NAMALWA (cell line): ENCODE measurements around the gene ALPI.
"Not testable (repeated sequence)": the region's sequence is repeated elsewhere in the genome, so short reads cannot be mapped to it uniquely, and the experiment has no call there.

Experiments
- DNase-seq: peaks from one replicate; pipeline ENCODE4 v3.0.0-alpha.2; 2015; ENCODE audit warnings: low spot score

ALPI gene

DNA sequence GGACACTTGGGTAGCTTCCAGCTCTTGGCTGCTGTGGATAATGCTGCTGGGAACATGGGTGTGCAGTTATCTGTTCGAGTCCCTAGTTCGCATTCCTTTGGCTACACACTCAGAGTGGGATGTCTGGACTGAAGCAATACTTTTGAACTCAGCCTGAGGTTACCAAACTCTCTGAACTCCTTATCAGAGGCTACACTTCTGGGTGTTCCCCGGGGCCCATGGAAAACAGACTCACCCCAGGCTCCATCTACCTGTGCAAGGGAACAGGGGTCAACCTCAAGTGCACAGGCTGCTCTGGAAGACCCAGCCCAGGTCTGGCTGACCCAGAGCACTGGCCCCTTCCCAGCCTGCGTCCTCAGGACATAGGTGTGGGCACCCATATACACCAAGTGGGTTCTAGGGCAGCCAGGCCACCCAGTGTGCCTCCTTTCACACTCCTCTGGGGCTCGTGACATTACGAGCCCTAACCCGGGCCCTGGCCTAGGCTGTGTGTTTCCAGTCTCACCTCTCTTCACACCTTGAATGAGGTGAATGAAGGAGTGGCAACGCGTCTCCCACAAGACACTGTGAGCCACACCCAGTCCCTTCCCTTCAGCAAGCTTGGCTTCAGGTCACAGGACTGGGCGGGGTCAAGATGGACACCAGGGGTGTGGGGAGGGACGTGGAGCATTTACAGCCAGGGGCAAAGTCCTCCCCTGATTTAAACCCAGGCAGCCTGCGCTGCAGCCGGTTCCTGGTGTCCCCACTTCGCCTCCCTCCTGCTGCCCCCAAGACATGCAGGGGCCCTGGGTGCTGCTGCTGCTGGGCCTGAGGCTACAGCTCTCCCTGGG, at the start of gene ALPI:
ALPI (plus strand) TSS at position 728 of the 830 bp plus-strand sequence; CDS start at position 775, 47 bp downstream.
- no peak for DNase-seq

DNA sequence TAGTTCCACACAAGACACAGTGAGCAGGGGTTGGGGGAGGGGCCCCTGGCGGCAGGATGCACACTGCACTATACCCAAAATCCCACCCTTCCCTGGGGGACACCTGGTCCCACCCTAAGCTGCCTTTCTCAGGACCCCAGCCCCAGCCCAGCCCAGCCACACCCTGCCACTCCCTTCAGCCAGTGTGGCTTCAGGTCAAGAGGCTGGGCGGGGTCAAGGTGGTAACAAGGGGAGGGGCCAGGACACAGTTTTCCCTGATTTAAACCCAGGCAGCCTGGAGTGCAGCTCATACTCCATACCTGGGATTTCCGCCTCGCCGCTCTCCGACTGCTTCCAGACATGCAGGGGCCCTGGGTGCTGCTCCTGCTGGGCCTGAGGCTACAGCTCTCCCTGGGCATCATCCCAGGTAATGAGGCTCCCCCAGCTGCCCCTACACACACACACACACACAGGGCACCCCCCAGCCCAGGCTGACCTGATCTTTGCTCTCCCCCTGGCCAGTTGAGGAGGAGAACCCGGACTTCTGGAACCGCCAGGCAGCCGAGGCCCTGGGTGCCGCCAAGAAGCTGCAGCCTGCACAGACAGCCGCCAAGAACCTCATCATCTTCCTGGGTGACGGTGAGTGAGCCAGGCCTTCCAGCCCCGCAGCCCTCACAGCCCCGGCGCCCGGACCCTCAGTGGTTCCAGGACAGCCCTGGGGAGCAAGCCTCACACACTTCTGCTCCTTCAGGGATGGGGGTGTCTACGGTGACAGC, 49.2 kb upstream of the ALPI start, which contains the start of gene ALPG:
ALPG (plus strand) TSS at position 289 of the 755 bp plus-strand sequence; CDS start at position 340, 51 bp downstream.
- no peak for DNase-seq

DNA sequence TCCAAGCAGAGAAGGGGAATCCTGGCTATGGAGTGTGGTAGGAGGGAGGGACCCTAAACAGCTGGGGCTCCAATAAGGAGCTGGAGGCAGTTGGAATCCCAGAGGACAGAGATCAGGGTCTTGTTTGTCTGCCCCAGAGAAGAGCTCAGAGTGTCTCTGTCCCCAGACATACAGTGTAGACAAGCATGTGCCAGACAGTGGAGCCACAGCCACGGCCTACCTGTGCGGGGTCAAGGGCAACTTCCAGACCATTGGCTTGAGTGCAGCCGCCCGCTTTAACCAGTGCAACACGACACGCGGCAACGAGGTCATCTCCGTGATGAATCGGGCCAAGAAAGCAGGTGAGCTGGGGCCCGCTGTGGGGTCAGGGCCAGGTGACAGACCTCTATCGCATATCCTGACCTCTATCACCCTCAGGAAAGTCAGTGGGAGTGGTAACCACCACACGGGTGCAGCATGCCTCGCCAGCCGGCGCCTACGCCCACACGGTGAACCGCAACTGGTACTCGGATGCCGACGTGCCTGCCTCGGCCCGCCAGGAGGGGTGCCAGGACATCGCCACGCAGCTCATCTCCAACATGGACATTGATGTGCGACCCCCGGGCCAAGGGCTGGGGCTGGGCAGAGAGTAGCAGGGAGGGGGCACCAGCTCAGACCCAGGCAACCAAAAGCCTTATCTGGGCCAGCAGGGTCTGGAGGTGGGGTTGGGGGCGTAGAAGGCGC, 48.4 kb upstream of the ALPI start:
- not testable (repeated sequence) for DNase-seq

DNA sequence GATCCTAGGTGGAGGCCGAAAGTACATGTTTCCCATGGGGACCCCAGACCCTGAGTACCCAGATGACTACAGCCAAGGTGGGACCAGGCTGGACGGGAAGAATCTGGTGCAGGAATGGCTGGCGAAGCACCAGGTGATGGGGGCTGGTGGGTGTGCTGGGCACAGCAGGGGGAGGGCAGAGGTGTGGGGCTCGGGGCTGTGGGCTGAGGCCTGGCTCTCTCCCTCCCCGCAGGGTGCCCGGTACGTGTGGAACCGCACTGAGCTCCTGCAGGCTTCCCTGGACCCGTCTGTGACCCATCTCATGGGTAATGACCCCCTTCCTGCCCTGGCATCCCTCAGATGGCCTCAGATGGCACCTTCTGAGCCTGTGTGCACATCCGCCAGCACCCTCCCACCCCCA, 47.7 kb upstream of the ALPI start:
- not testable (repeated sequence) for DNase-seq

DNA sequence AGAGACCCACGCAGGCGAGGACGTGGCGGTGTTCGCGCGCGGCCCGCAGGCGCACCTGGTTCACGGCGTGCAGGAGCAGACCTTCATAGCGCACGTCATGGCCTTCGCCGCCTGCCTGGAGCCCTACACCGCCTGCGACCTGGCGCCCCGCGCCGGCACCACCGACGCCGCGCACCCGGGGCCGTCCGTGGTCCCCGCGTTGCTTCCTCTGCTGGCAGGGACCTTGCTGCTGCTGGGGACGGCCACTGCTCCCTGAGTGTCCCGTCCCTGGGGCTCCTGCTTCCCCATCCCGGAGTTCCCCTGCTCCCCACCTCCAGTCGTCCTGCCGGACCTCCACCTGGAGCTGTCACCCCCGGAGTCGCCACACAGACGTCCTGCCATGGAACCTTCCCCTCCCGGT, 46.3 kb upstream of the ALPI start:
- DNase-seq: not testable (repeated sequence)

DNA sequence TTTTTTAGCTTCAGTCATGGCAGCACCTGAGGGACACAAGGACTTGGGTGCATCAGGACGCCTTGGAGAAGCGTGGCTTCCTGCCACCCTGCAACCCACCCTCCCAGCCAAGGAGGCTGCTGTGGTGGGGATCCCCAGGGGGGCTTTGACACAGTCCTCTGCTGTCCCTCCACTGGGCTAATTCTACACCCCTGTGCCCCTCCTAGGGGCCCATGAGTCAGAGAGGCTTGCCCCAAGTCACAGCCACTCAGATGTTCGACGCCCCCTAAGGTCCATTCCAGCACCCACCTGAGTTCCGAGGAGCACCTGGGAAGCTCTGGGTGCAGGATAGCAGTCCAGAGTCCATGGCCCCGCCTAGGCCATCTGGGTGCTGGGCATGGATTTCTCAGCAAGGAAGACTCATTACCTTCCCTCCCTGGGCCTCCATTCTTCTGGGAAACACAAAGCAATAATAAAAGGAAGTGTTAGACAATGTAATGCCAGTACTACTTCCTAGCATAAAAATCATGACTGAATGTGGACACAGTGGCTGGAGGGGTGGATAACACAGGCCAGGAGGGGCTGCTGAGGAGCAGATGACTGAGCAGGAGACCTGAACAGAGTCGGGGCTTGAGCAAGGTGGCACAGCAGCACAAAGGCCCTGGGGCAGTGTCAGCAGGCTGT, 45.6 kb upstream of the ALPI start:
- no peak for DNase-seq

DNA sequence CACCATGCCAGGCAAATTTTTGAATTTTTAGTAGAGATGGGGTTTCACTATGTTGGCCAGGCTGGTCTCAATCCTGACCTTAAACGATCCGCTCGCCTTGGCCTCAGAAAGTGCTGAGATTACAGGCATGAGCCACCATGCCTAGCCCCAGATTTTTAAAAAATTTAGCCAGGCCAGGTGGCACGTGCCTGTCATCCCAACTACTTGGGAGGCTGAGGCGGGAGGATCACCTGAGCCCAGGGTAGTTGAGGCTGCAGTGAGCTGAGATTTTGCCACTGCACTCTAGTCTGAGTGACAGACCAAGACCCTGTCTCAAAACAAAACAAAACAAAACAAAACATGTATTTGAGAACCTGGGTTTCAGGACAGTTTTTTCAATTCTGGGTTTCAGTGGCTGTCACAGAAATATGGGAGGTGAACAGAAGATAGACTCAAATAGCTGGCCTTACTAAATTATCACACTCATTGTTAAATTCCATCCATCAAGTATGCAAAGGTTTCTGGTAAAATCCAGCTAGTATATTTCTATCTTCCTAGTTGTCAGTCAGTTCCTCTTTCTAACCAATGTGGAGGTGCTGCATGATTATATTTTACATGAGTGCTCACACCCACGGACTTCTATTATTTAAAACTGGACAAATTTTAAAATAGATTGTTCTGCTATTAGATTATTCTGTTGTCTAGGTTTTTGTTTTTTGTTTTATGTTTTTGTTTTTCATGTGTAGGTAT, 43.9 kb upstream of the ALPI start:
- DNase-seq: no peak

DNA sequence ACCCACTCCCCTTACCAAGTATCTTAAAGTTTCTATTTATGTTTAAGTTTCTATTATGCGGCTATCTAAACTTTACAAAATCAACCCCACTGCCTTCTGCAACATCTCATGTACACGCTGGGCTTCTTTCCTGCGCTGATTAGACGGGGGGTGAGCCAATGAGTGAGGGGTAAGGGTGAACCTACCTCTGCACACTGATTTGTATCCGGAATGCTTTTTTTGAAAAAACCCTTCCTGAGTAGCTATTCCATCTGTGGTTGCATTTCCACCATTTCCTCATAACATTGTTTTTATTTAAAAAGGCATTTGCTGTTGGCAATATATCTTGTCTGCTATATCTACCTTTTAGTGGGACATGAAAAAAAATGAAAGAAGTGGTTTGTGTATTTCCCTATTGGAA, 43.0 kb upstream of the ALPI start:
- DNase-seq: no peak

DNA sequence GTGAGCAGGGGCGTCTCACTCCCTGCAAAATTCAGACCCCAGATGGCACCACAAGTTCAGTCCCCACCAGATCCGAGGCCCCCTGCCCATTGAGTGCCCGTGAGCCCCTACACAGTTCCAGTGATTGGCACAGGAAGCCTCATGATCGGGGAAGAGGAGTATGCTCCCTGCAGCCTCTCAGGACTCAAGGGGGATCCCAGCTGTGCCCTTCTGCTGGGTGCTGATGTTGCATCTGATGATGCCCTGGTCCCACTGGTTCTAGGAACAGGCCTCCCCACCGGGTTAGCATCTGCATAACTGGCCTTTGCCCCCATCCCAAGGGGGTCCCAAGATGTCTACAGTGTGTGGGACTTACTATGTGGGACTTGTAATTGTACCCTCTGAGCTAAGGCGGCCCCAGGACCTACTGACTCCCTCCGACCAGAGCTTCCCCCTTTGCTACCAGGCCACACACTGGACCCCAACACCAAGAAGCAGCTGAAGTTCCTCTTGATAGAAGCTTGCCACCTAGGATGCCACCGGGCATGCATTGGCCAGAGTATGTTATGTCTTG, 40.7 kb upstream of the ALPI start:
- DNase-seq: no peak

DNA sequence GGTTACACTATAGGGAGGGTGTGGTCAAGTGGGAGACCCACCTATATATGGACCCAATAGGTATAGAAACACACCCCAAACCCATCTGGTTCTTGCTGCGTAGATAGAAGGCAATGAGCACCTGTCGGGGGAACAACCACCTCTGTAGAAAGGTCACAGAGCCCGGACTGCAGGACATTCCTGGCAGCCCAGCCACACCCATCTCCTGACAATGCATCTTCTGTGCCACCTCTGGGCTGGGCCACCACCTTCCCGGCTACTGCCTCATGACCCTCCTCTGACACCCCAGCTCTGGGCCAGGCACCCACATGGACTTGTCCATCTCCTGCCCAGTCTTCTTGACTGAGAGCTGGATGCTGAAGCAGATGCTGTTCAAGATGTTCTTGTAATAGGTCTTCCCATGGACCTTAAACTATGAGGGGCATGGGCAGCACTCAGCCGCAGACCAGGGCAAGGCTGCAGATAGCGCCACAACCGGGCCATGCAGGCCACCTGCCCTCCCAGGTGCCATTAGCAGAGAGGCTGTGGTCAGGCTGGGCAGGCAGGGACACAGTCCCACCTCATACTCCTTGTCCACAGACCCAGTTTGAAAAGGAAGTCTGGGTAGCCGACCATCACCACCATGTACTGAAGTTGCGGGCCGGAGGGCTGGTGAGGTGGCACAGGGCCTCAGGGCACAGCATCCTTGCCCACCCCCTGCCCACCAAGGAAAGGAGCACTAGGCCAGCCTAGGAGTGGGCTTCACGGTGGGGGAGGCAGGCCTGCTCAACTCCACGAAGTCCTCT, 40.0 kb upstream of the ALPI start:
- no peak for DNase-seq

DNA sequence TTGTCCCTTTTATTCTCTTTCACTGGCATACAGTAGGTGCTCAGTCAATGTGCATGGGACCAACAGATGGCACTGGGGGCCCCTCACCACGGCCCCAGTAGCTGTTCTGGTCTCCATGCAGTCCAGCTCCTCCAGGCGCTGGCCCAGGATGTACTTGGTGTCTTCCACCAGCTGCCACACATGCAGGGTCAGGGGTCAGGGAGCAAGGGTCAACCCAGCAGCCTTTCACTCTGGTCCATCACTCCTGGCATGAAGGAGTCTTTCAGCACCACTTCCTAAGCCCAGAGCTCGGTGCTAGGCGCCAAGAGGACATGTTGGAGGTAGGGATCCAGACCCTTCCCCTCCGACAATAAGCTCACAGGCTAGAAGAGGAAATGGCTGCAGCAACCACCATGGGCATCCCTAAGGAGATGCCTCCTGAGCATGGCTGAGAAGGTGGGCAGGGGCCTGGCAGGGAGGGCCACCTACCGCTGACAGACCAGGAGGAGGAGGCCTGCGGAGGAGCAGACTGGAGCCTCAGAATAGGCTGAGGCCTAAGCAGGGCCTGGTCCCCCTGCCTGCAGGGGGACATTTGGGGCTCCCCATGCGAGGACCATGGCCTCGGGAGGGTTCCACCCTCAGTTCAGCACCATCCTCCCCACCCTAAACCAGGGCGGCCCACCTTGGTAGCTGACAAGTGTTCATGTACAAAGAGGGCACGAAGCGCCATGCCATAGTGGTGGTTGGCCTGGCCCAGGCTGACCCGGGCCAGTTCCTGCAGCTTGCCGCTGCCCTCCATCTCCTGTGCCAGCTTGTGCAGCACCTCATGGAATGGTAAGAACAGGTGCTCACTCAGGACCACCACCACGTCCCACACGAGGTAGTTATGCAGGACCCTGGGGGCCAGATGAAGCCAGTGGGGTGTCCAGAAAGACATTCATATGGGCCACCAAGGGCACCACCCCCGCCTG, 39.2 kb upstream of the ALPI start:
- no peak for DNase-seq

DNA sequence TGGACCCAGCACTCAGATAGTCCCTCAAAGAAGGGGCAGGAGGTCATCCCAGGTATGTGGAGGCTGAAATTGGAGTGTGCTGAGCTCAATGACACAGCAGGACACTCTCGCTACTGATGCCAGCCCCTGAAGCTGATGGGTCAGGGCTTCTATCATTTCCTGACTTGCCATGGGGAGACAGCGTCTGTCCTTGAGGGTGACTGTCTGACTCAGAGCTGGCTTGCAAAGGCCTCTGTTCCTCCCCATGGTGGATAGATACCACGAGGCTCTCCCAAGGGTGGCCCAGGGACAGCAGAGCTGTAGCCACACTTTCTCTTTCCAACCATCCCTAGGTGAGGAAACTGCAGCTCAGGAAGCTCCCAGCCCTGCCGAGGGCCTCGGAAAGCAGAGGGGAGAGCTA, 38.5 kb upstream of the ALPI start:
- DNase-seq: no peak

DNA sequence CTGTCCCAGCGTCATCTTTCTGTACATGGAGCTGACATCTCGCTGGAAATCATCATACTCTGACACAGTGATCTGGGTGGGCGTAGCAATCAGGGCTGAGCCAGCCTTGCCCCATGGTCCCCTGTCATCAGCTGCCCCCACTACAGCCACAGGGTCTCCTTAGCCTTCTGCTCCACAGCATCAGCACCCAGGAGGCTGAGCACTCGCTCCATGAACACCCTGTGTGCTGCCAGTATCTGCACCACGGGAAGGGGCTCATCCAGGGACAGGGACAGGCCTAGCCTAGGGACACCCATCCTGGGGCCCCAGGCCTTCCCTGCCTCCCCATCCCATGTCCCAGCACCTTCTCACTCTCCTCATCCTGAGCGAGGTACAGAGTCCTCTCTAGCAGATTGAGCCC, 37.9 kb upstream of the ALPI start:
- DNase-seq: no peak

DNA sequence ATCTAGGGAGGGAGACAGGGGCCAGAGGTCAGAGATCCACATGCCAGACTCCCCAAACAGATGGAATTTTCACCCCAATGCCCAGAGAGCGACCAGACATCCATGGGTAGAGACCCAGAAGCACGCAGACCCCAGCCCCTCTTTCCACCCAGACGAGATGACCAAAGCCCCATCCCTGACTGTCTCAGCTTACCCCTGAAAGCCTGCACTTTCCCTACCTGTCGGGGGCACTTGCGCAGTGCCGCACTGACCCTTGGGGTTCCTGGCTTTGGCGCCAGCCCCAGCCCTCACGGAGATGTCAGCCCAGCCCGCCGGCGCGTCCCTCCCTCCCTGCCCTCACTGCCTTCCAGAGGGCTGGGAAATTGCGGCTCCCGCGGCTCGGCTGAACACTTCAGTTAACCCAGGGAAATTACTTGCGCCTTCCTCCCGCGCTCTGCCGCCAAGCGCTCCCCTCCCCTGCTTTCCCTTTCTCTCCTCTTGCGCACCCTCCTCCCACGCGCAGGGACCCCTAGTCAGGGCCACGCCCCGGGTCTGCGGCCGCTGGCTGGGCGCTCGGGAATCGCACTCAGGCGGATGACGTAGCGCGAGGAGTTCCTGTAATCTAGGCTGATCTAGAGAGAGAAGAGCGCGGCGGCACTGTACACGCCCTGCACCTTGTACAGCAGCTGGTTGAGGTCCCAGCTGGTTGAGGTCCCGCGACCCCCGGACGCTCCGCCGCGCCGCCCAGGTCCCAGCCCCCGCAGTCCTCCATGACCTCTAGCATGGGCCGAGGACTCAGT, 37.3 kb upstream of the ALPI start:
- no peak for DNase-seq

DNA sequence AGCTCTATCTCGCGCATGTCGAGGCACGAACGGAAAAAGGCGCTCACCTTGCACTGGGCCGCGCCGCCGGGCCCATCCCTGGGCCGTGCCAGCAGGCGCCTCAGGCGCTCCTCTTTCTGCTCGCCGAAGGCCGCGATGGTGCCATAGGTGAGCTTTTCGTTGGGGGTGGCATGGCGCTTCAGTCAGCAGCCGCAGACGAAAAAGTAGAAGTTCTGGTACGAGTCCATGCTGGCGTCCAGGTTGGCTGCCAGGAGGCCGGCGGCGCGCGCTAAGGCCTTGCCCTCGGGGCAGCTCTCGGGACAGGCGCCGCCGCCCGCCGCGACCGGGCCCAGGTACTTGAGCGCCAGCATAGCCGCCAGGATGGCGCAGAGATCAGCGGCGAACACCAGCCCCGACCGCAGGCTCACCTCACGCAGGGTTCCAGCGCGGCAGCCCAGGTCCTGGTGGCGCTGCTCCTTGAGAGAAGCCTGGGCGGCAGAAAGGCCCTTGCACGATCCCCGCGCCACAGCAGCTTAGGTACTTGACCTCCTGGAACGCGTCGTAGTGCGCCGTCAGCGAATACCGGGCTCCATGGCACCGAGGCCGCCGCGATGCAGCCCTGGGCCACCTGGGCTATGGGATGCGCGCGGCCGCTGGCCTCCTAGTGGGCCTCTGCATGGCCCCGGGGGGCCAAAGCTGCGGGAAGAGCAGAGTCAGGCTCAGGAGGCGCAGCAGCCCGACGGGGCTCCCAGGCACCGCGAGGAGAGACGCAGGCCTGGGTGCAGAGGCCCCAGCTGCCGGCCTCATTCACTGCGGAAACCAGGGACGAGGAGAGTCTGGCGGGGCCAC, 36.5 kb upstream of the ALPI start:
- DNase-seq: no peak

DNA sequence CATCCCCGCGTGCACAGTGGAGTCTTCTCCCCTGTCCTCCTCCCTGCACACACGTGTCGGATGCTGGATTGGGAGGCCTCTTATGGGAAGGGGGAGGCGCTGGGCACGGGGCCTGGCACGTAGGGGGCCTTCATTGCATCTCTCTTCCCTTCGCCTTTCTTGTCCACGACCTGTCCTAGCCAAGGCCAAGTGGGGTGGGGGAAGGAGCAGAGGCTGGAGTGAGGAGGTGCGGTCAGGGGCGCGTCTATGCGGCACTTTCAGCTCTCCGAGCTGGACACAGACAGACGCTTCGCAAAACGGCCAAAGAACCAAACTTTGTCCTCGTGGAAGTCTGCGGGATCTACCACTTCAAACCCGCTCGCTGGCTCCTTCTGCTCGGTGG, 35.9 kb upstream of the ALPI start:
- no peak for DNase-seq

DNA sequence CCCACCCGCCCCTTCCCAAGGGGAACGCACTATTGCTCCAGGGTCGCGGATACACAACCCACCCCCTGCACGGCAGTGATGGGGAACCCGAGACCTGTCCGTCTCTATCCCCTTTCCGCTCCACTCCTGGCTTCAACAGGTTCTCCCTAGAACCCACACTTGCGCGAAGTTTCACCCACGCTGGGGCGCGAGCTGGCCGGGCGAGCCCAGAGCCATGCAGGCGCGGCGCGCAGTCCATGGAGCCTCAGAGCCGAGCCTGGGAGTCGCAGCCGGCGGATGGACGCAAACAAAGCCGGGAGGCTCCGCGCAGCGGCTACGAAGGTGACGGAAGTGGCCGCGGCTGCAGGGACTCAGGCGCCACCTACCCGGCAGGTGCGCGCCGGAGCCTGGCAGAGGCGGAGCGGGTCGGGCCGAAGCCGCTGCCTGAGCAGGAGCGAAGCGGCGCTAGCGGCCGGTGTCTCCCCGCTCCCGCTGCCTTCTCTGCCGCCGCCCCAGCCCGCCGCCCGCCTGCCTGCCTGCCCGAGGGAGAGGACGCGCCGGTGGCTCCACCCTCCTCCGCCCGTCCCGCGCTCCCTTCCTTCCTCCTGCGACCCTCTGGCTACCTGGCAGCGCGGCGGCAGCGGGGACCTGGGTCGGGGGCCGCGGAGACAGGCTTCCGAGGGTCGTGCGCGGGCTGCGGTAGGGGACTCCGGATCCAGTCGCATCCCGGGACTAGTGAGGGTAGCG, 35.3 kb upstream of the ALPI start:
- DNase-seq: no peak
